NT2/D1 (cell line): ENCODE measurements around the gene CAD.

Experiments used
- SUZ12 ChIP-seq: IDR thresholded peaks from 2 replicates; pipeline ENCODE4 v1.6.1; 2011; ENCODE audit not compliant: insufficient read length, insufficient read depth; ENCODE audit errors: extremely low read depth
- YY1 ChIP-seq: IDR thresholded peaks from 2 replicates; pipeline ENCODE4 v1.6.1; 2011; ENCODE audit not compliant: insufficient read length, insufficient read depth
- ZNF274 ChIP-seq: IDR thresholded peaks from 2 replicates; pipeline ENCODE4 v1.6.1; 2011; ENCODE audit warnings: mild to moderate bottlenecking, low read depth, low read length

- TF ChIP-seq YY1 = no peak
- no peak for TF ChIP-seq SUZ12
- no peak for TF ChIP-seq ZNF274
Observed at GRCh38 chr2:27280826-27281225, 63.7 kb downstream of the CAD start.
